Uterus (tissue), 4 donors: ENCODE measurements around the gene ACE. TPM values are rescaled to one million over a fixed set of nuclear protein-coding genes. Genes with fewer than 3 reads are reported as not detected.
"Not testable (repeated sequence)": the region's sequence is repeated elsewhere in the genome, so short reads cannot be mapped to it uniquely, and the experiment has no call there.

ENCODE experiments used
- DNase-seq, 2 donors: peaks; one replicate each; pipeline ENCODE4 v3.0.0-alpha.2; 2019 to 2020
- H3K27ac ChIP-seq, 2 donors: fragments of 200-600 bp; sonication (generic); 1 replicate in 1 of 2; 2 replicates in 1 of 2; pipeline ENCODE4 v1.5.1; 2016 to 2018
- H3K27me3 ChIP-seq, 2 donors: fragments of 200-600 bp; sonication (generic); one replicate each; pipeline ENCODE4 v1.5.1; 2018 to 2019; ENCODE audit warnings: control low read depth in 1 of 2
- H3K36me3 ChIP-seq, 2 donors: fragments of 200-600 bp; sonication (generic); one replicate each; pipeline ENCODE4 v1.5.1; 2019; ENCODE audit warnings: control low read depth in 1 of 2
- H3K4me1 ChIP-seq, 2 donors: fragments of 200-600 bp; sonication (generic); one replicate each; pipeline ENCODE4 v1.5.1; 2018 to 2019; ENCODE audit warnings: control low read depth in 1 of 2
- H3K4me3 ChIP-seq, 2 donors: fragments of 200-600 bp; sonication (generic); 1 replicate in 1 of 2; 2 replicates in 1 of 2; pipeline ENCODE4 v1.5.1; 2018 to 2019; ENCODE audit warnings: mild to moderate bottlenecking in 1 of 2
- H3K9me3 ChIP-seq, 2 donors: fragments of 200-600 bp; sonication (generic); one replicate each; pipeline ENCODE4 v1.5.1; 2019; ENCODE audit warnings: control low read depth in 1 of 2
- CTCF ChIP-seq, 4 experiments: fragments of 200-600 bp in 2 of 4; fragments of 450-650 bp in 2 of 4; sonication (generic) in 2 of 4; IDR thresholded peaks; one replicate each; pipeline ENCODE4 v1.5.1; 2016 to 2019; ENCODE audit warnings: antibody characterized with exemption in 4 of 4, mild to moderate bottlenecking in 2 of 4, moderate library complexity in 1 of 4
- POLR2A ChIP-seq, 2 donors: fragments of 450-650 bp; IDR thresholded peaks; one replicate each; pipeline ENCODE4 v1.6.1; 2016; ENCODE audit warnings: antibody characterized with exemption in 2 of 2, mild to moderate bottlenecking in 1 of 2, moderate library complexity in 1 of 2
- intact Hi-C: fragments of 100-400 bp; cut with DNase I; formaldehyde crosslinking; loops from one replicate; pipeline ENCODE4 v1.15.1; 2023; ENCODE audit warnings: low total_unique reads
- total RNA-seq, 4 donors: library from RNA; depleted of rRNA in 3 of 4; stranded (reverse); fragments of >200 nt in 3 of 4; gene quantifications; one replicate each; pipeline versions ENCODE4 v1.1.0 to v1.2.4, GENCODE V29; 2014 to 2023
- donor health status: DM: yes; HTN: yes; CAD: no.

ACE gene
- total RNA-seq, 4 donors from 2014 or later = 0.77 to 27.4 (median 7.9) TPM; not detected in 1

- H3K9me3 ChIP-seq = no peaks in the 10 kb centered on the region
- H3K36me3 ChIP-seq = no peaks in the 10 kb centered on the region
- no peak overlapping the region for H3K27ac ChIP-seq
- H3K27me3 ChIP-seq = no peaks in the 10 kb centered on the region
- TF ChIP-seq POLR2A (IDR thresholded peaks at IDR 0.05) (no peak), CTCF (IDR thresholded peaks at IDR 0.05) (no peak)
- no peak for DNase-seq
- H3K4me1 ChIP-seq = peaks cover 0 to 1% of the 10 kb centered on the region in 2 donors
- no peak overlapping the region for H3K4me3 ChIP-seq
- intact Hi-C loops = no loop called here
These were observed 18.4 kb upstream of the ACE start for GRCh38 chr17:63458478-63458877.

- intact Hi-C loops = no loop called here
- no peak for TF ChIP-seq POLR2A (IDR thresholded peaks at IDR 0.05)
- TF ChIP-seq CTCF (IDR thresholded peaks at IDR 0.05) = no peak
- H3K4me3 ChIP-seq = no peak overlapping the region
These were observed 16.8 kb upstream of the ACE start for GRCh38 chr17:63460018-63460417.

GRCh38 chr17:63463771-63464170 is 13.1 kb upstream of the ACE start:
- intact Hi-C loops = no loop called here
- Histone ChIP-seq H3K27ac (no peak overlapping the region), H3K27me3 (no peaks in the 10 kb centered on the region), H3K9me3 (no peaks in the 10 kb centered on the region), H3K4me1 (no peaks in the 10 kb centered on the region), H3K36me3 (no peaks in the 10 kb centered on the region), H3K4me3 (no peak overlapping the region)
- DNase-seq = no peak
- TF ChIP-seq POLR2A (IDR thresholded peaks at IDR 0.05) (no peak), CTCF (IDR thresholded peaks at IDR 0.05) (no peak)

More at GRCh38 chr17:63460018-63460417, 16.8 kb upstream of the ACE start:
- no peak for DNase-seq
- Histone ChIP-seq H3K27me3 (no peaks in the 10 kb centered on the region), H3K27ac (peak overlapping the region; percentile 47 to 72), H3K4me1 (no peaks in the 10 kb centered on the region), H3K9me3 (no peaks in the 10 kb centered on the region), H3K36me3 (no peaks in the 10 kb centered on the region)

GRCh38 chr17:63464691-63465236 is 12.1 kb upstream of the ACE start:
- no peak for DNase-seq
- H3K36me3 ChIP-seq = no peaks in the 10 kb centered on the region
- no peaks in the 10 kb centered on the region for H3K9me3 ChIP-seq
- no peak overlapping the region for H3K27ac ChIP-seq
- no peaks in the 10 kb centered on the region for H3K4me1 ChIP-seq
- H3K4me3 ChIP-seq = no peak overlapping the region
- intact Hi-C loops = no loop called here
- TF ChIP-seq POLR2A (IDR thresholded peaks at IDR 0.05) (no peak), CTCF (IDR thresholded peaks at IDR 0.05) (no peak)
- H3K27me3 ChIP-seq = no peaks in the 10 kb centered on the region

GRCh38 chr17:63468099-63468498 is 8.8 kb upstream of the ACE start:
- H3K27ac ChIP-seq, H3K9me3 ChIP-seq, H3K27me3 ChIP-seq, H3K4me1 ChIP-seq, H3K4me3 ChIP-seq, H3K36me3 ChIP-seq, intact Hi-C loops, DNase-seq: not testable (repeated sequence)

- Histone ChIP-seq H3K4me3 (no peak overlapping the region), H3K4me1 (peaks cover 0 to 10% of the 10 kb centered on the region in 2 donors), H3K9me3 (no peaks in the 10 kb centered on the region), H3K27ac (no peak overlapping the region), H3K27me3 (no peaks in the 10 kb centered on the region), H3K36me3 (no peaks in the 10 kb centered on the region)
- intact Hi-C loops = no loop called here
- DNase-seq = peak in 1 of 2 donors; percentile 46
- TF ChIP-seq CTCF (IDR thresholded peaks at IDR 0.05) (no peak), POLR2A (IDR thresholded peaks at IDR 0.05) (no peak)
These were observed 2.7 kb upstream of the ACE start for GRCh38 chr17:63474174-63474573.
